ENCODE measurements around the gene FLT3LG. TPM values are rescaled to one million over a fixed set of nuclear protein-coding genes. Genes with fewer than 3 reads are reported as not detected.

The FLT3LG gene
- total RNA-seq, 4 donors from 2014 or later = 2.8 to 7.3 (median 6.3) TPM

DNA sequence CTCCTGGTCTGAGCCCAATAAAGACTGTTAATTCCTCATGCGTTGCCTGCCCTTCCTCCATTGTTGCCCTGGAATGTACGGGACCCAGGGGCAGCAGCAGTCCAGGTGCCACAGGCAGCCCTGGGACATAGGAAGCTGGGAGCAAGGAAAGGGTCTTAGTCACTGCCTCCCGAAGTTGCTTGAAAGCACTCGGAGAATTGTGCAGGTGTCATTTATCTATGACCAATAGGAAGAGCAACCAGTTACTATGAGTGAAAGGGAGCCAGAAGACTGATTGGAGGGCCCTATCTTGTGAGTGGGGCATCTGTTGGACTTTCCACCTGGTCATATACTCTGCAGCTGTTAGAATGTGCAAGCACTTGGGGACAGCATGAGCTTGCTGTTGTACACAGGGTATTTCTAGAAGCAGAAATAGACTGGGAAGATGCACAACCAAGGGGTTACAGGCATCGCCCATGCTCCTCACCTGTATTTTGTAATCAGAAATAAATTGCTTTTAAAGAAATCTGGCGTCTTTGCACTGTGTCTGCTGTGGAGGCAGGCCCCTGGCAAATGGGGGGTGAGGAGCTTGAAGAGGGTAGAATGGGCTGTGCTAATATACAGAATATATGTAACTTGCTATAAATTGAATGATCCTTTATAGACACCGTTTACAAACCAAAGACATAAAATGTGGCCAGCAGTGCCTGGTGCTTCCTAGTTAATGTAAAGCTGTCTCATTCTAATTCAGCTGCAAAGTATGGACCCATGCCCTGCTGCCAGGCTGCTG is 18.0 kb downstream of the FLT3LG start:
- Histone ChIP-seq H3K9me3 (no peaks in the 10 kb centered on the region), H3K36me3 (peaks cover 38 to 40% of the 10 kb centered on the region in 2 donors), H3K27ac (no peak overlapping the region), H3K4me1 (peaks cover 25 to 27% of the 10 kb centered on the region in 2 donors), H3K4me3 (replicated peaks in 1 of 3) (no peak overlapping the region), H3K27me3 (no peaks in the 10 kb centered on the region)
- intact Hi-C loops (cut with DNase I) = no loop called here
- no peak for TF ChIP-seq POLR2A (IDR thresholded peaks at IDR 0.05)
- TF ChIP-seq, protein P1, sequence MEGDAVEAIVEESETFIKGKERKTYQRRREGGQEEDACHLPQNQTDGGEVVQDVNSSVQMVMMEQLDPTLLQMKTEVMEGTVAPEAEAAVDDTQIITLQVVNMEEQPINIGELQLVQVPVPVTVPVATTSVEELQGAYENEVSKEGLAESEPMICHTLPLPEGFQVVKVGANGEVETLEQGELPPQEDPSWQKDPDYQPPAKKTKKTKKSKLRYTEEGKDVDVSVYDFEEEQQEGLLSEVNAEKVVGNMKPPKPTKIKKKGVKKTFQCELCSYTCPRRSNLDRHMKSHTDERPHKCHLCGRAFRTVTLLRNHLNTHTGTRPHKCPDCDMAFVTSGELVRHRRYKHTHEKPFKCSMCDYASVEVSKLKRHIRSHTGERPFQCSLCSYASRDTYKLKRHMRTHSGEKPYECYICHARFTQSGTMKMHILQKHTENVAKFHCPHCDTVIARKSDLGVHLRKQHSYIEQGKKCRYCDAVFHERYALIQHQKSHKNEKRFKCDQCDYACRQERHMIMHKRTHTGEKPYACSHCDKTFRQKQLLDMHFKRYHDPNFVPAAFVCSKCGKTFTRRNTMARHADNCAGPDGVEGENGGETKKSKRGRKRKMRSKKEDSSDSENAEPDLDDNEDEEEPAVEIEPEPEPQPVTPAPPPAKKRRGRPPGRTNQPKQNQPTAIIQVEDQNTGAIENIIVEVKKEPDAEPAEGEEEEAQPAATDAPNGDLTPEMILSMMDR (IDR thresholded peaks at IDR 0.05) = no peak
- WGBS, 2 donors = 79 to 86% methylated on average over 7 of the region's 7 CpGs
- DNase-seq = no peak

DNA sequence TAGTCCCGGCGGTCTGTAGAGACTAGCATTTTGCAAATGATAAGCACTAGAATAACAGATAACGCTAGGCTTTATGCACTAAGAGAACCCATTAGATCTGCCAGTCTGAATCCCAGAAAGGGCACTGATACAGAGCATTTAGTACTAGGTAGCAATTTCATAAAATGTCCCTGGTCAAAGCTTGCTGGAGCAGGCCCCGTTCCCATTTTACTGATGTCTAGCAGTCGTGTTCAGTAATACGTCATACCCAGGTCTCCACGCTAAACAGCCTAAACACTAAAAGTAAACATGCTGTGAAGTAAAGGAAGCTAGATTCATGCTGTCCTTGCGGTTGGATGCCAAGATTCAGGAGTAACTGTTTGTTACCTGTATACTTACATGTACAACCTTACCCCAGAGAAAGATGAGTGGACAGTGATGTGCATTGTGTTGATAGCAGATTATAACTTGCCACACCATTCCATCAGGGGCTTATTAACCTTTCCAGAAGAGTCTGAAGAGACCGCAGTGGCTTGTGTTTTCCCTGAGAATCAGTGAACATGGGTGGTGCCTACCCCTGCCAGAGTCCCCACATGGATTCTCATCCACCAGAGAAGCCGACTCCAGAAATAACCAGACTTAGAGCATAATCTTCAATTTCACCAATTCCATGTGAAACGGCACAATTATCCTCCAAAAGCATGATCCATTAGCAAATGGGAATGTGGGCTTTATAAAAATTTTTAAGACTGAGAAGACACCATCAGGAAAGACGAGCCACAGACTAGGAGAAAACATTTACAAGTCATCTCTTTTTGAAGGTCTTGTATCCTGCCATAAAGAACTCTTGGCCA is 18.8 kb downstream of the FLT3LG start:
- no peak for DNase-seq
- no peak for TF ChIP-seq POLR2A (IDR thresholded peaks at IDR 0.05)
- TF ChIP-seq, protein P1 (IDR thresholded peaks at IDR 0.05) = no peak
- no peak overlapping the region for H3K27ac ChIP-seq
- peaks cover 33 to 35% of the 10 kb centered on the region in 2 donors for H3K4me1 ChIP-seq
- 82 to 89% methylated on average over 12 of the region's 12 CpGs for WGBS, 2 donors
- intact Hi-C loops (cut with DNase I) = no loop called here
- H3K27me3 ChIP-seq = no peaks in the 10 kb centered on the region
- H3K4me3 ChIP-seq (replicated peaks in 1 of 3) = no peak overlapping the region
- peaks cover 44 to 46% of the 10 kb centered on the region in 2 donors for H3K36me3 ChIP-seq
- no peaks in the 10 kb centered on the region for H3K9me3 ChIP-seq

DNA sequence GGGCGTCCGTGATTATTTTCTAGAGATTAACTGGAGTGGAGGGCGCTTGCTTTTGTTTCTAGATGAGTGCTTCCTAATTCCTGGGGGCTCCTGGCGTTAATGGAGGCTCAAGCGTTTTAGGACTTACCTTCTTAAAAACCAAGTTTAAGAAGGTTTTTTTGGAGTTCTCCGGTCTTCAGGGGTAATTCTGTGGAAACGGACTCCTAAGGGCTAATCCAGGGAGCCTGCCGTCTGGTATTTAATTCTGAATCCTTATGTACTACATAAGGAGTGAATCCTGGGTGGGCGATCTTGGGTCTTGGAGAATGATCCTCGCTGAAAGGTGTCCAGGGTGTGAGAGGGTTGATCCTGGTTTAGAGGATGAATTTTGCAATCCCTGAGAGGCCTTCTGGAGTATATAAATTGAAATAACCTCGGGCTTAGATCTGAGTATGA is 22.6 kb downstream of the FLT3LG start:
- H3K27ac ChIP-seq = peak overlapping the region; percentile 89 to 94 (median 91)
- peaks cover 45% of the 10 kb centered on the region in 2 donors for H3K36me3 ChIP-seq
- H3K9me3 ChIP-seq = no peaks in the 10 kb centered on the region
- DNase-seq = no peak
- TF ChIP-seq, protein P1 (IDR thresholded peaks at IDR 0.05) = no peak
- no peak for TF ChIP-seq POLR2A (IDR thresholded peaks at IDR 0.05)
- no peaks in the 10 kb centered on the region for H3K27me3 ChIP-seq
- H3K4me1 ChIP-seq = peaks cover 16 to 35% of the 10 kb centered on the region in 2 donors
- WGBS, 2 donors = 1 to 2% methylated on average over 11 of the region's 11 CpGs
- intact Hi-C loops (cut with DNase I) = no loop called here
- H3K4me3 ChIP-seq (replicated peaks in 1 of 3) = peak overlapping the region; percentile 42 to 100 (median 79)

DNA sequence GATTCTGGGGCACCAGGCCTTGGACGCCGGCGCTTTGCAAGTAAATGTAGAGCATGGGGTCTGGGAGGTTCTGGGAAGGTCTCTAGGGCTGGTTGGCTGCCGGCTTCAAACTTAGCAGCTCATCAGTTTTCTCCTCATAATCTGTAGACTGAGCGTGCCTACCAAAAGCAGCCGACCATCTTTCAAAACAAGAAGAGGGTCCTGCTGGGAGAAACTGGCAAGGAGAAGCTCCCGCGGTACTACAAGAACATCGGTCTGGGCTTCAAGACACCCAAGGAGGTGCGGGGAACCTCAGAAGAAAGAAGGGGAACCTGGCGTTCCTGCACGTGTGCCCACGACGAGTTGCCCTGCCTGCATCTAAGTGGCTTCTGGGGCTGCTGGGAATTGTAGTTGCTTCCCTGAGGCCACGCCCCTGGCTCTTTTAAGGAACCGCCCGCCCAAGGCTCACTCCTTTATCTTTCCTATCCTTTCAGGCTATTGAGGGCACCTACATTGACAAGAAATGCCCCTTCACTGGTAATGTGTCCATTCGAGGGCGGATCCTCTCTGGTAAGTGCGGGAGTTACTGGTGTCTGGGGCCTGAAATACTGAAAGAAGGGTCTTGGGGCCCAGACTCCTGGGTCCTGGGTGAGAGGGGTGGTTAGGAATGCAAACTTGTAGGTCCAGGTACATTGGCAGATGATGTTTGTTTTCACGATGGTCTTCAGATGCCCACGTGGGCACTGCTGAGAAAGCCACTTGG is 23.2 kb downstream of the FLT3LG start:
- TF ChIP-seq, protein P1 (IDR thresholded peaks at IDR 0.05) = no peak
- TF ChIP-seq POLR2A (IDR thresholded peaks at IDR 0.05) = no peak
- Histone ChIP-seq H3K4me3 (replicated peaks in 1 of 3) (peak overlapping the region; percentile 42 to 100 (median 79)), H3K36me3 (peaks cover 38 to 39% of the 10 kb centered on the region in 2 donors), H3K4me1 (peaks cover 16 to 35% of the 10 kb centered on the region in 2 donors), H3K27ac (peak overlapping the region; percentile 89 to 94 (median 91)), H3K27me3 (no peaks in the 10 kb centered on the region), H3K9me3 (no peaks in the 10 kb centered on the region)
- peak; percentile 47 to 55 for DNase-seq
- intact Hi-C loops (cut with DNase I) = no loop called here
- WGBS, 2 donors = 23 to 27% methylated on average over 22 of the region's 22 CpGs
